Neuronal stem cell (in vitro differentiated cells): ENCODE results near the gene ATG16L2.
"Not testable (repeated sequence)": the region's sequence is repeated elsewhere in the genome, so short reads cannot be mapped to it uniquely, and the experiment has no call there.

Experiments used
- DNase-seq: peaks from one replicate; pipeline ENCODE4 v3.0.0-alpha.2; 2013; ENCODE audit warnings: low spot score
- H2AFZ ChIP-seq: one replicate; pipeline ENCODE4 v1.6.1; 2013; ENCODE audit warnings: mild to moderate bottlenecking, low read length, inconsistent platforms
- H2AK5ac ChIP-seq: 2 replicates; pipeline ENCODE4 v1.6.1; 2013; ENCODE audit warnings: low read depth, mild to moderate bottlenecking, inconsistent platforms, low read length, moderate library complexity, mixed read lengths
- H2BK120ac ChIP-seq: 2 replicates; pipeline ENCODE4 v1.6.1; 2013; ENCODE audit warnings: low read depth, mild to moderate bottlenecking, inconsistent platforms, low read length, moderate library complexity, mixed read lengths
- H2BK12ac ChIP-seq: one replicate; pipeline ENCODE4 v1.6.1; 2013; ENCODE audit warnings: low read length, inconsistent platforms
- H2BK15ac ChIP-seq: 2 replicates; pipeline ENCODE4 v1.6.1; 2013; ENCODE audit warnings: mild to moderate bottlenecking, low read length, inconsistent platforms, mixed read lengths
- H2BK5ac ChIP-seq: one replicate; pipeline ENCODE4 v1.6.1; 2013; ENCODE audit warnings: inconsistent platforms, mild to moderate bottlenecking, low read length, moderate library complexity
- H3K14ac ChIP-seq: one replicate; pipeline ENCODE4 v1.6.1; 2013; ENCODE audit warnings: low read length, inconsistent platforms
- H3K18ac ChIP-seq: 2 replicates; pipeline ENCODE4 v1.6.1; 2013; ENCODE audit warnings: low read length, inconsistent platforms
- H3K23ac ChIP-seq: 2 replicates; pipeline ENCODE4 v1.6.1; 2013; ENCODE audit warnings: low read depth, mild to moderate bottlenecking, mixed read lengths, low read length, inconsistent platforms; ENCODE audit not compliant: poor library complexity
- H3K27ac ChIP-seq: replicated peaks from 3 replicates; pipeline ENCODE4 v1.5.1; 2013; ENCODE audit warnings: low read length, inconsistent platforms
- H3K27me3 ChIP-seq, 3 experiments: 2 replicates each; pipeline ENCODE4 v1.6.1; 2013; ENCODE audit warnings: low read length in 3 of 3, mild to moderate bottlenecking in 2 of 3, inconsistent platforms in 1 of 3, low read depth in 1 of 3, mixed read lengths in 1 of 3, moderate library complexity in 1 of 3; ENCODE audit not compliant: control insufficient read depth in 3 of 3, insufficient read depth in 3 of 3
- H3K36me3 ChIP-seq, 2 donors: replicated peaks in 1 of 2; 2 replicates each; pipeline ENCODE4 v1.6.1; 2013; ENCODE audit warnings: low read length in 2 of 2; ENCODE audit not compliant: control insufficient read depth in 2 of 2, insufficient read depth in 2 of 2
- H3K4ac ChIP-seq: 2 replicates; pipeline ENCODE4 v1.6.1; 2013; ENCODE audit warnings: inconsistent platforms, mild to moderate bottlenecking, low read length, moderate library complexity
- H3K4me1 ChIP-seq, 2 donors: 1 replicate in 1 of 2; 2 replicates in 1 of 2; pipeline ENCODE4 v1.6.1; 2013; ENCODE audit warnings: low read length in 2 of 2, low read depth in 1 of 2; ENCODE audit not compliant: control insufficient read depth in 2 of 2, insufficient read depth in 1 of 2
- H3K4me2 ChIP-seq: one replicate; pipeline ENCODE4 v1.6.1; 2013; ENCODE audit warnings: mild to moderate bottlenecking, low read length, inconsistent platforms; ENCODE audit not compliant: insufficient read depth, poor library complexity, severe bottlenecking
- H3K4me3 ChIP-seq, 2 donors: 2 replicates each; pipeline ENCODE4 v1.5.1; 2013; ENCODE audit warnings: low read length in 2 of 2, mild to moderate bottlenecking in 2 of 2, inconsistent platforms in 1 of 2, moderate library complexity in 1 of 2
- H3K79me1 ChIP-seq: one replicate; pipeline ENCODE4 v1.6.1; 2013; ENCODE audit warnings: low read depth, mild to moderate bottlenecking, inconsistent platforms, low read length, moderate library complexity
- H3K9ac ChIP-seq: one replicate; pipeline ENCODE4 v1.6.1; 2013; ENCODE audit warnings: mild to moderate bottlenecking, low read depth, low read length, inconsistent platforms; ENCODE audit not compliant: poor library complexity
- H3K9me3 ChIP-seq, 2 donors: replicated peaks in 1 of 2; 2 replicates each; pipeline versions ENCODE3 to v1.6.1; 2013; ENCODE audit warnings: low read length in 2 of 2, mild to moderate bottlenecking in 2 of 2, inconsistent platforms in 1 of 2, low read depth in 1 of 2, mixed read lengths in 1 of 2, moderate library complexity in 1 of 2; ENCODE audit not compliant: control insufficient read depth in 2 of 2, insufficient read depth in 1 of 2
- H4K8ac ChIP-seq: one replicate; pipeline ENCODE4 v1.6.1; 2013; ENCODE audit warnings: low read depth, mild to moderate bottlenecking, inconsistent platforms, low read length, moderate library complexity
- H4K91ac ChIP-seq: one replicate; pipeline ENCODE4 v1.6.1; 2013; ENCODE audit warnings: low read length, low read depth, mild to moderate bottlenecking, inconsistent platforms; ENCODE audit not compliant: poor library complexity
- WGBS, 2 donors: extraction: QIAGEN DNeasy Blood & Tissue Kit; methylation state at CpG; one replicate each; pipeline ENCODE4 v1.1.7; 2013; ENCODE audit warnings: missing lambda C conversion rate in 2 of 2, mixed read lengths in 1 of 2; ENCODE audit not compliant: insufficient read length in 2 of 2, insufficient replicate concordance in 1 of 2; ENCODE audit errors: extremely low coverage in 2 of 2; 5-methylcytosine and 5-hydroxymethylcytosine counted together

The ATG16L2 gene

GRCh38 chr11:72805216-72805615, 9.0 kb upstream of the ATG16L2 start:
- no peak overlapping the region for H2BK15ac ChIP-seq
- no peaks in the 10 kb centered on the region for H3K9me3 ChIP-seq
- no peak overlapping the region for H3K18ac ChIP-seq
- H3K4me2 ChIP-seq: no peak overlapping the region
- H3K4ac ChIP-seq: no peak overlapping the region
- WGBS, 2 donors: no CpG with 5 or more reads among the region's 6 CpGs
- H3K4me3 ChIP-seq: no peak overlapping the region
- H3K9ac ChIP-seq: no peak overlapping the region
- H4K91ac ChIP-seq: no peak overlapping the region
- no peaks in the 10 kb centered on the region for H3K4me1 ChIP-seq
- H2BK120ac ChIP-seq: no peak overlapping the region
- no peak for DNase-seq
- no peak overlapping the region for H2AFZ ChIP-seq
- no peak overlapping the region for H2BK12ac ChIP-seq
- H4K8ac ChIP-seq: no peak overlapping the region
- no peaks in the 10 kb centered on the region for H3K27me3 ChIP-seq
- no peak overlapping the region for H2BK5ac ChIP-seq
- no peak overlapping the region for H3K23ac ChIP-seq
- no peaks in the 10 kb centered on the region for H3K79me1 ChIP-seq
- peaks cover 2 to 9% of the 10 kb centered on the region in 2 donors for H3K36me3 ChIP-seq
- H3K27ac ChIP-seq: no peak overlapping the region
- H3K14ac ChIP-seq: no peak overlapping the region
- H2AK5ac ChIP-seq: no peak overlapping the region

GRCh38 chr11:72806378-72806777, 7.8 kb upstream of the ATG16L2 start:
- not testable (repeated sequence) for H3K27ac ChIP-seq, H3K27me3 ChIP-seq, H2AK5ac ChIP-seq, H3K23ac ChIP-seq, H3K4me1 ChIP-seq, H2AFZ ChIP-seq, H3K9ac ChIP-seq, H2BK12ac ChIP-seq, DNase-seq, H3K9me3 ChIP-seq, H3K14ac ChIP-seq, H3K79me1 ChIP-seq, H4K8ac ChIP-seq, H3K4ac ChIP-seq, H3K4me2 ChIP-seq, H2BK15ac ChIP-seq, H2BK5ac ChIP-seq, H2BK120ac ChIP-seq, H3K18ac ChIP-seq, H4K91ac ChIP-seq, H3K4me3 ChIP-seq
- peaks cover 2 to 15% of the 10 kb centered on the region in 2 donors for H3K36me3 ChIP-seq
- no CpG with 5 or more reads among the region's 1 CpG for WGBS, 2 donors

DNA sequence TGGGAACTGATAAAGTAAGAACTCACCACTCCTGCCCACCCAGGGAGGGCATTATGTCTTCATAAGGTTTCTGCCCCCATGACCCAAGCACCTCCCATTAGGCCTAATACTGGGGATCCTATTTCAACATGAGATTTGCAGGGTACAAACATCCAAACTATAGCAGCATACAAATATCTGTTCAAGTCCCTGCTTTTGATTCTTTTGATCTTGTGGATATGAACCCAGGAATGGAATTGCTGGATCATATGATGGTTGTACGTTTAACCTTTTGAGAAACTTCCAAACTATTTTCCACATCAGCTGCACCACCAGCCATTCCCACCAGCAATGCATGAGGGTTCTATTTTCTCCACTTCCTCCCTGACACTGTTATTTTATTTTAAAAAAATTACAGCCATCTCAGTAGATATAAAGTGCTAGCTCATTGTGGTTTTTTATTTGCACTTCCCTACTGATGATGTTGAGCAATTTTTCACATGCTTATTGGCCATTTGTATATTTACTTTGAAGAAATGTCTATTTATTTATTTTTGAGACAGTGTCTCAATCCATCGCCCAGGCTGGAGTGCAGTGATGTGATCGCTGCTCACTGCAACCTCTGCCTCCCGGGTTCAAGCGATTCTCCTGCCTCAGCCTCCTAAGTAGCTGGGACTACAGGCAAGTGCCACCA, 7.1 kb upstream of the ATG16L2 start:
- DNase-seq: no peak
- no peak overlapping the region for H3K4me2 ChIP-seq
- H3K23ac ChIP-seq: no peak overlapping the region
- no peak overlapping the region for H3K27ac ChIP-seq
- no peak overlapping the region for H3K4me3 ChIP-seq
- no peak overlapping the region for H2AK5ac ChIP-seq
- H2BK12ac ChIP-seq: no peak overlapping the region
- H3K36me3 ChIP-seq: peaks cover 2 to 15% of the 10 kb centered on the region in 2 donors
- H2AFZ ChIP-seq: no peak overlapping the region
- no peak overlapping the region for H3K4ac ChIP-seq
- no CpG with 5 or more reads among the region's 5 CpGs for WGBS, 2 donors
- no peak overlapping the region for H2BK120ac ChIP-seq
- H3K4me1 ChIP-seq: no peaks in the 10 kb centered on the region
- no peaks in the 10 kb centered on the region for H3K27me3 ChIP-seq
- no peak overlapping the region for H4K91ac ChIP-seq
- no peaks in the 10 kb centered on the region for H3K79me1 ChIP-seq
- no peak overlapping the region for H2BK5ac ChIP-seq
- no peak overlapping the region for H2BK15ac ChIP-seq
- H4K8ac ChIP-seq: no peak overlapping the region
- no peak overlapping the region for H3K14ac ChIP-seq
- no peaks in the 10 kb centered on the region for H3K9me3 ChIP-seq
- no peak overlapping the region for H3K18ac ChIP-seq
- no peak overlapping the region for H3K9ac ChIP-seq

- H3K27ac ChIP-seq: no peak overlapping the region
These were observed 6.4 kb upstream of the ATG16L2 start for GRCh38 chr11:72807792-72808191.

More at GRCh38 chr11:72807792-72808191, 6.4 kb upstream of the ATG16L2 start:
- no peaks in the 10 kb centered on the region for H3K27me3 ChIP-seq
- H2AK5ac ChIP-seq: no peak overlapping the region
- no peaks in the 10 kb centered on the region for H3K9me3 ChIP-seq
- H3K4me3 ChIP-seq: no peak overlapping the region
- no peak overlapping the region for H2BK15ac ChIP-seq
- H3K36me3 ChIP-seq: peaks cover 2 to 15% of the 10 kb centered on the region in 2 donors
- H2BK12ac ChIP-seq: no peak overlapping the region
- no peak overlapping the region for H2BK5ac ChIP-seq
- no peak overlapping the region for H4K8ac ChIP-seq
- H3K4me1 ChIP-seq: peaks cover 2 to 3% of the 10 kb centered on the region in 2 donors
- H3K4ac ChIP-seq: no peak overlapping the region
- no peak overlapping the region for H2AFZ ChIP-seq
- H4K91ac ChIP-seq: no peak overlapping the region
- DNase-seq: no peak
- no peak overlapping the region for H3K9ac ChIP-seq
- H3K14ac ChIP-seq: no peak overlapping the region
- no peak overlapping the region for H3K18ac ChIP-seq
- WGBS, 2 donors: no CpG with 5 or more reads among the region's 2 CpGs
- H2BK120ac ChIP-seq: no peak overlapping the region
- H3K23ac ChIP-seq: no peak overlapping the region
- H3K79me1 ChIP-seq: peaks cover 2% of the 10 kb centered on the region
- no peak overlapping the region for H3K4me2 ChIP-seq
